T-helper 1 cell (primary cell): ENCODE results near the gene COL5A1.

ENCODE experiments used
- DNase-seq, 5 donors: peaks; one replicate each; pipeline ENCODE4 v3.0.0-alpha.2; 2012 to 2020
- total RNA-seq, 4 donors: gene quantifications; one replicate each; lab custom pipeline; 2026; lab: John Stamatoyannopoulos, UW

The COL5A1 gene
- 0 to 1.7 (median 0.45) reads per million in 4 donors for total RNA-seq

DNA sequence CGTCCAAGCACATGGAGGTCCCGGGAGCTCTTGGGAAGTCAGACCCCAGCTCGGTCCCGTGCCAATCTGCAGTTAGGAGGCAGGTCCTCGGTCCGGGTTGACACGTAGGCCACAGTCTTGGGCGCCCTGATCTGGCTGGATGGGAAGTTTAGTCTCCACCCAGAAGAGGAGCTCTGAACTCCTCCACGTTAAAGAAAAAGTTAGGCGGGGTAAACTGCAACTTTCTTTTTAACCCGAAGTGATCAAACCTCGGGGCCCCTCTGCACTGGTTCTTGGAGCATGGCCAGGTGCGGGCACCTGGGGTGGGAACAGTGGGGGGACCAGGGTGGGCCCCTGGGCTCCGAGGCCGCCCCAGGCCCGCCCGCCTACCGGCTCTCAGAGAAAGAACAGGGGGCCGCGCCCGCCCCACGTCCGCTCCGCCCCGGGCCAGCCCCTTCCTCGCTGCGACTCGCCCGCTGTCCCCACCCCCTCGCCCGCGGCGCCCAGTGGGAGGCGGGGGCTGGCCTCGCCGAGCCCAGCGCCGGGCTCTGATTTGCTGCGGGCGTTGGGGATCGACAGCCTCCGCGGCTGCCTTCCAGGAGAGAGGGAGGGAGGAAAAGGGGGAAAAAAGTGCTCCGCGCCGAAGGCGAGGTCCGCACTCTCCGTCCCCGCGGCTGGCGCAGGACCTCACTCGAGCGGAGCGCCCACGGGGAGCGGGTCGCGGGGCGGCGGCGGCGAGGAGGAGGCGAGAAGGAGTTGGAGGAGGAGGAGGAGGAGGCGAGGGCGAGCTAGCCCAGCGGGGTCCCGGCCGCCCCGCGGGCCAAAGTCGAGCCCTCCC is at the start of gene COL5A1:
TSS of gene COL5A1 (plus strand) at position 631 of the 817 bp plus-strand sequence. CDS start 385 bp downstream, outside the sequence.
- DNase-seq = peak in 2 of 5 donors; percentile 12 to 15

DNA sequence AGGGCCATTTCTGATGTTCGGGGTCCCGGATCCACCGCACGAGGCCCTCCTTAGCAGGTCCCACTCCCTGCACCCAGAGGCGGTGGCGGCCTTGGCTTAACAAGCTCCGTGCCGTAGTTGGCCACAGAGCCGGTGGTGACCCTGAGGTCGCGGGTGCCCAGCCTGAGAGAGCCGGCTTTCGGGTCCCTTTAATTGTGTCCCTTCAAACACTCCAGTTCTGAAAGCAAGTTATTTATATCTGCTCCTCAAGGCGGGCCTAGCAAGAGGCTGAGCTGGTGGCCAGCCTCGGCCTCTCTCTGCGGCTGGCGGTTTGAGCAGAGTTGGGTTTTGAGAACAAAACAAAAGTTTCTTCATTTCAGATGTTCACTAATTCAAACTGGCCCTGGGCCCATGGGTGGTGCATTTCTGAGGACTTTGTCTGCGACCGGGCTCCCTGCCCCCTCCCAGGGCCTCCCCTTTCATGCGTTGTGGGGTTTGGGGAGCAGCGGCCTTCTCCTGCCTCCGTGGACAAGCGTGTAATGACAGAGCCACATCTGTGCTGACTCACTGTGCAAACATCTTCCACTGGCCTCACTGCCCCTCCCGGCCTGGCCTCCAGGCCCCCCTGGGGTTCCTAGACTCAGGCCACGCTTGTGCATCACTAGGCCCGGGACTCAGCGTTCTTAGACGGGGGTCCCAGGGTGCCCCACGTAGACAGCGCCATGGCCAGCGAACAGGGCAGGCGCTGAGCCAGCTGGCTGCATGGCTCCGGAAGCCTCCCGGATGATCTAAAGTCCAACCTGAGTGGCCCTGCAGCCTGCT is 49.4 kb upstream of the COL5A1 start:
- no peak for DNase-seq

GRCh38 chr9:134592819-134593200 is 48.8 kb upstream of the COL5A1 start:
- no peak for DNase-seq

DNA sequence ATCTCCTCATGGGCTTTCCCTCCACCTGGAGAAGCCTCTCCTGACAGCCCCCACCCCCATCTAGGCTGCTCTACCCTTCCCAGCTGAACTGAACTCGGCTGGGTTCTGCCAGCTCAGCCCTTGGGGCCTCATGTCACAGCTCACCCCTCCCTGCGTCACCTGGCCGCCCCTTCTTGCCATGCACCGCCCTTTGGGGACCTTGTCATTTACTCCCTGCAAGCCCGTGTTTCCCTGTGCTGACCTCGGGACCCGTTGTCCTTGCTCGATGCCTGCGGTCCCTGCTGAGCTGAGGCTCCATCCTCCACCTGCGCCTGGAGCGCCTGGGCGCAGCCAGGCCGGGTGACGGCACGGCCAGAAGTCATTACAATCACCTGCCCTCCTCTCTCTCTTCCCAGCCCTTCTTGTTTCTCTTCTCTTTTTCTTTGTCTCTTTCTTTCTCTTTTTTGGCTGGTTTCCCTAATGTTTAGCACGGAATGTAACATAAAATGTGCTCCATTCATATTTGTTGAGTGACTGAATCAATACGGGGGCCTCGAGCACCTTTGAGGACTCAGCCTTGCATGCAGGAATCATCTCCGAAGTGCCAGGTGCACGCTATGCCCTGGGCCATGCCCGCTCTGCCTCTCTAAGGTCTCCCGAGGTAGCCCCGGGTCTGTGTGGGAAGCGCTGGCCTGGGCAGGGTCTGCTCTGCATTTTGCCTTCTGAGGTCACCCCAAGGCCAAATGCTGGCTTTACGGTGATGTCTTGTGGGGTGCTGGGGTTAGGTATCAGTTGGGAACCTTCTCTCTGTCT is 48.1 kb upstream of the COL5A1 start:
- DNase-seq = no peak

DNA sequence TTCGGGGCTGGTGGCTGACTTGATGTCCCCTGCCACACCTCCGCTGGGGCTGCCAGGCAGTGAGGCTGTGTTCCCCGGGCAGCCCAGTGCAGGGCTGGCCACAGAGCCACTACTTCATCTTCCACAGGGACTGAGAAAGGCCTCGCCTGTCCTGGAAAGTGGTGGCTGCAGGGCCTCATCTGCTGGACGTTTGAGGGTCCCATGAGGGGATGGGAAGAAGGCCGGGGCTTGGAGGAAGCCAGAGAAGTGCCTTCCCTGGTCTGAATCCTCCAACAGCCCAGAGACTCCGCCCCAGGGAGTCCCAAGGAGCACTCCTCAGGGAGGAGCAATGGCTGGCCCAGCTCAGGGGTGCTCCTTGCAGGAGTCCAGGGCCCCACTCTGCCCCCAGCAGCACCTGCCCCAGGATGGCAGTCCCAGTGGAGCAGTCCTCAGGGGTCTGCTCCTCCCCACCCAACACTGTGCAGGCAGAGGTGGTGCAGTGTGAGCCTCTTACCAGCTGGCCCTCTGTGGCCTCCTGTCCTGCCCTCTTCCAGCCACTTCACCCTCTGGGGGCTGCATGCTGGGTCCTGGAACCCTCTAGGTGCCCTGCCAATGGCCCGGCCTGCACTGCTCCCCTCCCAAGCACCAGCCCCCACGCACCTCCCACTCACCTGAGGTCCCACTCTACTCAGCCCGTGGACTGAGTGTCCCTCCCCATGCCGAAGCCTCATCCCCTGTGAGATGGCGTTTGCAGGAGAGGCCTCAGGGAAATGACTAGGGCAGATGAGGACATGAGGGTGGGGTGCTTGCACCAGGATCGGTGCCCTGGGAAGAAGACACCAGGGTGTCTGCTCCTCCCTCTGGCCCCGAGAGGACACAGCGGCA is 47.3 kb upstream of the COL5A1 start:
- no peak for DNase-seq

DNA sequence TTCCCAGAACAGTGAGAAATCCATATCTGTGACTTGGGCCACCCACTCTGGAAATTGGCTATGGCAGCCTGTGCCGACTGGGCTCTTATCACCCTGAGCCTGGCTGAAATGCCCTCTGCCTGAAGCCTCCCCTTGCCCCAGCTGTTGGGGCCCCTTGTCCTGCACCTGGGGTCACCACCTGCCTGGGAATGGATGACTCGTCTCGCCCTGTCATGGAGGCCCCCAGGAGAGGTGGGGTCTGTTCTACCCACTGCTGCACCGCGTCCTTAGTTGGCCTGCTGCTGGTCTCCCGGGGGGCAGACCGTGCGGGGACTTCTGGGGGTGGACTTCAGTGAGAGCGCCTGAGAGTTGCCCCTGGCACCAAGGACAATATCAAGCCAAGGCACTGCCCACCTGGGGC is 46.6 kb upstream of the COL5A1 start:
- no peak for DNase-seq

GRCh38 chr9:134597041-134597913 is 44.3 kb upstream of the COL5A1 start:
- no peak for DNase-seq

- no peak for DNase-seq
Observed at GRCh38 chr9:134597957-134598883, 43.4 kb upstream of the COL5A1 start.

- DNase-seq = no peak
Observed at GRCh38 chr9:134598884-134599245, 42.7 kb upstream of the COL5A1 start.

DNA sequence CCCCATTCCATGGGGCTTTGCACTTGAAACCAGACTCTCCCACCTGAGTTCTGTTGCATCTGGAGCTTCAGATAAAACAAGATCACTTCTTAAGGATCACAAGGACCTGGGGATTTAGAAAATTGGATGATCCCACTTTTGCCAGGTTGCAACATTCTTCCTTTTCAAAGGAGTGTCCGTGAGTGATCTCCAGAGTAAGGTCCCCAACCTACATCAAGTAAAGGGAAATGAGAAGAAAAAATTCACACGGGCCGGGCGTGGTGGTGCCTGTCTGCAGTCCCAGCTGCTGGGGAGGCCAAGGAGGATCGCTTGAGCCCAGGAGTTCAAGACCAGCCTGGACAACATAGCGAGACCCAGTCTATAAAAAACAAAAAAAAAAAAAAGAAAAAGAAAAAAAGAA is 41.2 kb upstream of the COL5A1 start:
- no peak for DNase-seq

GRCh38 chr9:134600836-134601638 is 40.6 kb upstream of the COL5A1 start:
- DNase-seq = no peak

DNA sequence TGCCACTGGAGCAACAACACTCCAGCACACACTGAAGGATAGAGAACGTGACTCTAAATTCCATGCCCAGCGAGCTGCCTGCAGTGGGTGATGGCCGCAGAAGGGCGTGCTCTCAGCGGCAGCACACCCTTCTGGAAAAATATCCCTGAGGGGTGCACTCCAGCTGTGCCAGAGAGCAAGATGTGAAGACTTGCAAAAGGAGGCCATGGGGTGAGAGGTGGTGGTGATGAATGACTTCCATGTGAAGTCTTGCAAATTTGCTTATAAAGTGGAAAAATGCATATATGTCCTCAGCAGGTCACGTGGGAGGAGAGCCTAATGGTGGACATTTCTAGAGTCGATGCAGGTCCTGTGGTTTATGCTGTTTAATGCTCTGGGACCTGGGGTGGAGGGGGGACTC is 39.8 kb upstream of the COL5A1 start:
- DNase-seq = no peak

GRCh38 chr9:134602547-134603362 is 38.8 kb upstream of the COL5A1 start:
- DNase-seq = no peak

DNA sequence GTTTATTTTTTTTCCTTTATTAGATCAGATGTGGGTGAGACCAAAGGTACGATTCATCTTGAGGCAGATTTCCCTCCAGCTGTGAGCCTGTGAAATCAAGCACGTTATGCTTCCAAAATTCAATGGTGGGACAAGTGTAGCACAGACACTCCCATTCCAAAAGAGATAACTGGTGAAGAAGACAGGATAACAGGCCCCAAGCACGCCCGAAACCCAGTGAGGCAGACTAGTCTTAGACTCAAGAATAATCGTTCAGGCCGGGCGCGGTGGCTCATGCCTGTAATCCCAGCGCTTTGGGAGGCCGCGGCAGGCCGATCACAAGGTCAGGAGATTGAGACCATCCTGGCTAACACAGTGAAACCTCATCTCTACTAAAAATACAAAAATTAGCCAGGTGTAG is 36.8 kb upstream of the COL5A1 start:
- DNase-seq = no peak

DNA sequence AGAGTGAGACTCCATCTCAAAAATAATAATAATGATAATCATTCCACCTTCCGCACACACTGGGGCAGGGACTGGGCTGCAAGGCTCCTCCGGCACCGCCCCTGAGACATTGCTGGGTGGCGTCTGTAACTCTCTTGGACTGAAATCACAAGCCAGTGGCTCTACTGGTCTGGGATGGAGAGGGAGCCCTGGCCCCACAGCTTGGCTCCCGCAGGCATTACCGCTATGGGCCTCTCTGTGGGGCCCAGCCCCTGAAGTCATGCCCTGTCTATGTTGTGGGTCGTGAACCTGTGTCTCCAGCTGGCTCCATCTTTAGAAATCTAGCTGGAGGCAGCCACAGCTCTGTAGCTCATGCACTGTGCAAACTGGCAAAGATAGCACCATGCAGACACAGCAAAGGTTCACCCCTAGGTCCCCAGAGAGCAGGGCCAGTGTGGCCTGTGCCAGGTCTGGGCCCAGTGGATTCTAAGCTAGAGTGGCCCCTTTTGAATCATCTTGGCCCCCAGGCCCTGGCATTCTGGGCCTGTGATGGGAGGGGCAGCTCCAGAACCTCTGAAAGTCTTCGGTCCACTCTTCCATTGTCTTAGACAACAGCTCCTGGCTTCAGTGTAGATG is 36.1 kb upstream of the COL5A1 start:
- no peak for DNase-seq

- DNase-seq = no peak
Observed at GRCh38 chr9:134605966-134606357, 35.6 kb upstream of the COL5A1 start.

- DNase-seq = no peak
Observed at GRCh38 chr9:134606951-134607731, 34.5 kb upstream of the COL5A1 start.
